Stimulated activated CD8-positive, alpha-beta memory T cell treated with anti-CD3 and anti-CD28 coated beads, Interleukin-7, amount 100 ng/mL, for 4 hours (primary cell): ENCODE data around the gene HORMAD2.

Experiments
- DNase-seq, 2 donors: peaks; one replicate each; pipeline ENCODE4 v3.0.0-alpha.2; 2020; ENCODE audit warnings: low read depth in 2 of 2

HORMAD2 gene

GRCh38 chr22:30105483-30105882 lies 25.2 kb downstream of the HORMAD2 start:
- DNase-seq: no peak

DNA sequence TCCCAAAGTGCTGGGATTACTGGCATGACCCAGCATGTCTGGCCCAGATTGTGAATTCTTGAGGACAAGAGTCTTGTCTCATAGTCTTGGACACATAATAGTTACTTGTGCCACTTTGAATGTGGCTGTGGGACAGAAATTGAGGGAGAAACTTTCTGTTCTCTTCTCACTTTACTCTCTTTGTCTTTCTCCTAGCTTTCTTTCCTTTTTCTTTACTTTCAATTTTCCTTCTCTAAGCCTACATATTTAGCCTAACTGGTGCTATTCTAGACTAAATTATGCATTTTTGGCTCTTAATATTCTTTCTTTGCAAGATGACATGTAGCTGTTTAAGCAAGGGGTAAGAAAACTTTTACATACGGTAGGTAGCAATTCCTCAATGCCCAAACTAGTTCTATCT lies 33.2 kb downstream of the HORMAD2 start:
- no peak for DNase-seq

DNA sequence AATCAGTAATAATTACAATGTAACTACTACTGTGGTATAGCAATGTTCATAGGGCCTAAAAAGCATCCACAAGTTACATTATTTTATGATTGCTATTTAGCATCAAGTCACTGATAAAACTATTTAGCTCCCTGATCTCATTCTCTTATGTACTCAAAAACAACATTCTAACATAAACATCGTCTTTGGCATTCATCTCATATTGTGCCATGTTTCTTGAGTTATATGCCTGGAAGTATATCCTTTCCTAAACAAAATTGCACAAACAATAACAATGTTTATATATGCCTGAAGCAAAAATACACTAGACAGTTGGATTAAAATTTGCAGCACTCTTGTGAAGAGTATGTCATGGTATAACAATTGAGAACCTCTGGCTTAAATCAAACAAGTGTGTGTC lies 34.1 kb downstream of the HORMAD2 start:
- no peak for DNase-seq

DNA sequence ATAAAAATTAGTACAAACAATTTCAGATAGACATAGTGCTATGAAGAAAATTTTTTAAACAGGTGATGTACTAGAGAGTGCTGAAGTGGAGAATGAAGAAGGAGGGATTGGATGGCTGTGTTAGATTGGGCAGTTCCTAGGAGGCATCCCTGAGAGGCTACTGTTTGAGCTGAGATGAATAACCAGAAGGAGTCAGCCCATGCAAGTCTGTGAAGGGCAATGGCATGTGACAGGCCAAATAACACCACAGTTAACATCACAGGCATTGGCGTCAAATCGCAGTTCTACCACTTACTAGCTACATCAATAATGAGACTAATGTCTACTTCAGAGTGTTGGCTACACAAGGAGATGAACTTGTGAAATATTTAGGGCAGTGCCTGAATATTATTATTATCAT lies 35.4 kb downstream of the HORMAD2 start:
- no peak for DNase-seq

- DNase-seq: no peak
These were observed 36.3 kb downstream of the HORMAD2 start for GRCh38 chr22:30116362-30117117.

DNA sequence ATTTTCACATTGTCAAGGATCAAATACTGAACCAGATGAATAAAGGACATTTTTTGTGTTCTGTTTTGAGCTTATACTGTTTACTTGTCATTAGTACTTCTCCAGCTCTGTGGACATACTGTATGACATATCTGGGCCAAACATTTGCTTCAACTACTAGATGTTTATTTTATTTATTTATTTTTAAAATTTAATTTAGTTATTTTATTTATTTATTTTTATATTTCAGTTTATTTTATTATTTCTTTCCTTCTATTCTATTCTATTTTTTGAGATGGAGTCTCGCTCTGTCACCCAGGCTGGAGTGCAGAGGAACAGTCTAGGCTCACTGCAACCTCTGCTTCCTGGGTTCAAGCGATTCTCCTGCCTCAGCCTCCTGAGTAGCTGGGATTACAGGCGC lies 37.0 kb downstream of the HORMAD2 start:
- no peak for DNase-seq

DNA sequence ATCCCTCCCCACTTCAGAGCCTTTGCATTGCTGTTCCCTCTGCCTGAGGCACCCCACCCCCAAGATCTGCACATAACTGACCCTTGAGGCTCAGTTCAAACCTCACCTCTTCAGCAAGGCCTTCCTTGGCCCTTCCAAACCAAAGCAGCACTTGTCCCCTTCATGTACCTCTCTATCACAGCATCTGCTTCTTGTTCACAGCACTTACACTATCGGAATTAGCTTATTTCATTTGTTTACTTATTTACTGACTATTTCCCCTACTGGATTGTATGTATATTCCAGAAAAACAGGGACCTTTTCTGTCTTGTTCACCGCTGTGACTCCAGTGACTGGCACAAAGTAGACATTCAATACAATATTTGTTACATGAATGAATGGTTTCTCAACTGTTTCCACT lies 38.0 kb downstream of the HORMAD2 start:
- no peak for DNase-seq

- DNase-seq: no peak
These were observed 41.7 kb downstream of the HORMAD2 start for GRCh38 chr22:30121960-30122359.

DNA sequence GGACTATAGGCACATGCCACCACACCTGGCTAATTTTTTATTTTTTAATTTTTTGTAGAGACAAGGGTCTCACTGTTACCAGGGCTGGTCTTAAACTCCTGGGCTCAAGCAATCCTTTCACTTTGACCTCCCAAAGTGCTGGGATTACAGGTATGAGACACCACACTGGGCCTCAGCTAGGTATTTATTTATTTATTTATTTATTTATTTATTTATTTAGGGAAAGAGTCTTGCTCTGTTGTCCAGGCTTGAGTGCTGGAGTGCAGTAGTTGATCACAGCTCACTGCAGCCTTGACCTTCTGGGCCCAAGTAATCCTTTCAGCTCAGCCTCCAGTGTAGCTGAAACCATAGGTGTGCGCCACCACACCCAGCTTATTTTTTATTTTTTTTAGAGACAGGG lies 43.2 kb downstream of the HORMAD2 start:
- DNase-seq: no peak

GRCh38 chr22:30127749-30128166 lies 47.5 kb downstream of the HORMAD2 start:
- DNase-seq: no peak

DNA sequence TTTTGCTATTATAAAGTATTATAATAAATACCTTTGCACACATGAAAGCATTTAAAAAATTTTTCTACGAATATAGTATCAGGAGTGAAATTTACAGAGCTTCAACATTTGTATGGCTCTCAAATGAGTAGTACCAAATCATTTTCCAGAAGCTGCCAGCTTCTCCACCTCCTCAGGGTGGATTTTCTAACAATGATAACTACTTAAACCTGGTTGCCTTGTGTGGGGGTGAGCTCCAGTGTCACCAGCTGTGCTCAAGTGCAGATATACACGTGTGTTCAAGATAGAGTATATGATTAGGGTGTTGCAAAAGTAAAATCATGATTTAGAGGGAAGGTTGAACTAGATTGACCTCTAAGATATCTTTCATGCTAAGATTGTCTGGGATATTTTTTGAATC lies 48.2 kb downstream of the HORMAD2 start:
- no peak for DNase-seq

- no peak for DNase-seq
These were observed 49.4 kb downstream of the HORMAD2 start for GRCh38 chr22:30129636-30130035.

DNA sequence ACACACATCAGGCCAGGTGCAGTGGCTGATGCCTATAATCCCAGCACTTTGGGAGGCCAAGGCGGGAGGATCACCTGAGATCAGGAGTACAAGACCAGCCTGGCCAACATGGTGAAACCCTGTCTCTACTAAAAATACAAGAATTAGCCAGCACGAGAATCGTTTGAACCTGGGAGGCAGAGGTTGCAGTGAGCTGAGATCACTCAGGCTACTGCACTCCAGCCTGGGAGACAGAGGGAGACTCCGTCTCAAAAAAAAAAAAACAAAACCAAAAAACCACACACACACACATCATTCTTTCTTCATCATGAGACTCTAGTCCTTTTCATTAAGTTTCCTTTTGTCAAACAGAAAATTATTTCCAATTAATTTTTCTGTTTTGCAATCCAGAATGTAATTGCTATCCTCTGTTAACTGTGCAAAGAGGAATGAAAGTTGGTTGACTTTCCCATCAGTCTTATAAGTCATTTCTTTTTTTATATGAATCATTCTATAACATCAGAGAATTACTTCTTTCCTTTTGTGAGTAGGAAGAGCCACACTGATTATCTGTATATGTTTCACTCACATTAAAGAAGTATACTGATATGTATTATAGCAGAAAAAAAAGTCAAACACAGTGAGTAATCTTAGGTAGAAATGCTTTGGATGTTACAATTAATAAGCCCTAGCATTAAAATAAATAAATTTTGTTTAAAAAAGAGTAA lies 52.2 kb downstream of the HORMAD2 start:
- no peak for DNase-seq

GRCh38 chr22:30140414-30140813 lies 60.1 kb downstream of the HORMAD2 start:
- DNase-seq: no peak

GRCh38 chr22:30143265-30143664 lies 63.0 kb downstream of the HORMAD2 start:
- no peak for DNase-seq

GRCh38 chr22:30144391-30144790 lies 64.1 kb downstream of the HORMAD2 start:
- DNase-seq: no peak

- DNase-seq: no peak
These were observed 69.9 kb downstream of the HORMAD2 start for GRCh38 chr22:30150212-30150611.

GRCh38 chr22:30158277-30158676 lies 78.0 kb downstream of the HORMAD2 start:
- DNase-seq: no peak

DNA sequence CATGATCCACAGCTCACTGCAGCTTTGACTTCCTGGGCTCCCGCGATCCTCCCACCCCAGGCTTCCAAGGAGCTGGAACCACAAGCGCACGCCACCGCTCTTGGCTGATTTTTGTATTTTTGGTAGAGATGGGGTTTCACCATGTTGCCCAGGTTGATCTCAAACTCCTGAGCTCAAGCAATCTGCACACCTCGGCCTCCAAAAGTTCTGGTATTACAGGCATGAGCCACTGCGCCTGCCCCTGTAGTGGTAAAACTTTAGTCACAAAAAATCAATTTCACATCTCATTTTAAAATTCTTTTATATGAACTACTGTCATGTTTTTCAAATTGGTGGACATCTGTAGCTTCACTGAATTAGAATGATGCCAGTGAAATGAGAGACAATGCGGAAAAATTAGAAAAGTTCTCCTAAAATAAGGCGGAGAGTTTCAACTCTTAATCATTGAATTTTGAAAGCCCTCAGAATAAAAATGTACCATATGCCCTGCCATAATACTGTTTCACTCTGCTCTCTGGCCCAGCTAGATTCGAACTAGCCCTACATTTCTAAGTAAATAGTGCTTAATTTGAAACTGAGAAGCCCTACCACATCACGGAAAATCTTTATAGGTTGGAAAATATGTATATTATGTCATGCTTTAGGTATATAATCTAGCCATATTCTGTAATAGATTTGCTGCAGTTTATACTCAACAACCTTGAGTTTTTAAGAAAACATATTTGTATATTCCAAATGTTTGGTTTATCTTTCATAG lies 78.7 kb downstream of the HORMAD2 start:
- no peak for DNase-seq

DNA sequence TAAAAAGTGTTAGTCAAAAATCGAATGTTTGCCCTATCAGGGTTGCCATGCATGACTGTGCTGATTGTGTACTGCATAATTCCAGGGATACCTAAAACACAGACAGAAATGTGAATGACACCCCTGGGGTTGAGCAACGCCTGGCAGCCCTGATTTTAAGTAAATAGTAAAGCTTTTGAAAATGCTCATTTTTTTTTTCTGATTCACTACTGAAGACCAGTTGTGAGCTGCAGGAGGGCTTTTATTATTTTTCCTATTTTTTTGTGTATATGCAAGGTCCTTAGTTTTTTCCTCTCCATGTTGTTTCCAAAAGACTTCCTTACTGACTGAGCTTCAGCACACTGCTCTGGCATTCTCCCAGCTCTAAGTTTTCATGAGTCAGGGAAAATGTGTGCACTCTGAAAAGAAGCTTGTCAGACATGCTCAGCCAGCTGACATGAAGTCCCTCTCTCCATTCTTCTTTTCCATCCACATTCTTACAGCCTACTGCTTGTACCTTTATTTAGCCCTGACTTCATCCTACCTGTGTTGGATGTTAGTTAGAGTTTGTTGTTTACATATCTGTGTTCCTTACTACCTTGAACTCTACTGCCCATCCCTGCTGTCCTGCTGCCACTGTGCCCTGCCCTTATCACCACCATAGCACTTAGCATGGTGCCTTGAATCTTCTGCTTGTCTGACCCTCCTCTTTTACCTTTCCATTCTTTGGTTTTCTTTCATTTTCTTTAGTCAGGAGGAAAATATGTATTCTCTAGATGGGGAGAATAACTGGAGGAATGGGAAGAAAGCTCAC lies 79.5 kb downstream of the HORMAD2 start:
- DNase-seq: no peak

GRCh38 chr22:30161051-30161469 lies 80.8 kb downstream of the HORMAD2 start:
- DNase-seq: no peak

DNA sequence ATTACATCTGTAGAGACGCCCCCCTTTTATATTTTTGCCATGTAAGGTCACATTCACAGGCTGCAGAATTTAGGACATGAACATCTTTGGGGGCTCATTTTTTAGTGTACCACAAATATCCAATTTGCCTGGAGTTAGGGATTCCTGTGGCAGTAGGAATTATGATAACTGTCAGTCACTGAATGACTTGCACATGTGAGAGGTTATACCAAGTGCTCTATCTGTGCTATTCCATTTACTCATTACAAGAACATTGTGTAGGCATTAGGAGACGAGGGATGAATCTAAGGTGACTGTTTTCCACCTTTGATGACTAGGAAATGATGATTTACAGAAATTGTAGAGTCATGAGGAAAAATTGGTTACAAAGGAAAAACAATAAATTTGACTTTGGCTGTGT lies 87.0 kb downstream of the HORMAD2 start:
- no peak for DNase-seq
